Epithelial cell of proximal tubule (primary cell): ENCODE data around the gene PEMT. TPM values are rescaled to one million over a fixed set of nuclear protein-coding genes. Genes with fewer than 3 reads are reported as not detected.

Experiments used
- DNase-seq: peaks from one replicate; pipeline ENCODE4 v3.0.0-alpha.2; 2011; ENCODE audit warnings: low read depth
- H3K4me3 ChIP-seq: 2 replicates; pipeline ENCODE4 v1.5.1; 2011; ENCODE audit warnings: low read depth, mild to moderate bottlenecking, low read length
- CTCF ChIP-seq: conservative IDR thresholded peaks from 2 replicates; pipeline ENCODE4 v1.5.1; 2012; ENCODE audit warnings: low read depth, mild to moderate bottlenecking, low read length
- total RNA-seq: library from RNA; depleted of rRNA; stranded (reverse); fragments of >200 nt; gene quantifications from 2 replicates; pipeline ENCODE4 v1.2.3, GENCODE V29; 2015

The PEMT gene
- total RNA-seq, 1 donor from 2014 or later = 48.3 TPM

- no peak overlapping the region for H3K4me3 ChIP-seq
- TF ChIP-seq CTCF = no peak
- no peak for DNase-seq
These were observed 71.6 kb downstream of the PEMT start for GRCh38 chr17:17519886-17520285.

GRCh38 chr17:17518951-17519350, 72.6 kb downstream of the PEMT start:
- no peak for DNase-seq
- H3K4me3 ChIP-seq = no peak overlapping the region
- no peak for TF ChIP-seq CTCF

GRCh38 chr17:17518014-17518413, 73.5 kb downstream of the PEMT start:
- H3K4me3 ChIP-seq = no peak overlapping the region
- no peak for DNase-seq

GRCh38 chr17:17516941-17517720, 74.4 kb downstream of the PEMT start:
- H3K4me3 ChIP-seq = no peak overlapping the region
- TF ChIP-seq CTCF = no peak
- no peak for DNase-seq

More at GRCh38 chr17:17518014-17518413, 73.5 kb downstream of the PEMT start:
- no peak for TF ChIP-seq CTCF

- no peak for DNase-seq
- no peak overlapping the region for H3K4me3 ChIP-seq
- no peak for TF ChIP-seq CTCF
These were observed 75.3 kb downstream of the PEMT start for GRCh38 chr17:17515934-17516930.

- no peak for DNase-seq
- no peak overlapping the region for H3K4me3 ChIP-seq
- TF ChIP-seq CTCF = no peak
These were observed 76.2 kb downstream of the PEMT start for GRCh38 chr17:17514993-17515933.
